ENCODE data around the gene GIN1. TPM values are rescaled to one million over a fixed set of nuclear protein-coding genes. Genes with fewer than 3 reads are reported as not detected.

Gene GIN1
- total RNA-seq, 1 experiment from 2014 or later, result 6.6 TPM

- Histone ChIP-seq H3K4me1 (ENCODE audit: insufficient read depth, low read length) (peaks cover 2% of the 10 kb centered on the region; the same call in 1 of the 2 replicates), H2BK12ac (ENCODE audit: insufficient read length, low read depth, low read length) (no peak overlapping the region), H2BK120ac (ENCODE audit: low read depth, low read length, poor library complexity, severe bottlenecking) (no peak overlapping the region), H2BK5ac (ENCODE audit: insufficient read length, low read length) (no peak overlapping the region), H2AK5ac (ENCODE audit: insufficient read length, low read length) (no peak overlapping the region), H3K9ac (ENCODE audit: extremely low read depth, insufficient read length, low read length) (no peak overlapping the region), H3K4me2 (ENCODE audit: insufficient read depth, insufficient read length, low read length) (no peak overlapping the region), H2BK15ac (ENCODE audit: low read depth, low read length) (no peak overlapping the region), H3K14ac (ENCODE audit: insufficient read depth, low read length) (no peak overlapping the region), H3K4ac (ENCODE audit: low read depth, low read length) (no peak overlapping the region), H2BK20ac (ENCODE audit: low read depth, low read length, poor library complexity, severe bottlenecking) (no peak overlapping the region), H2AFZ (ENCODE audit: low read length) (no peak overlapping the region), H4K91ac (ENCODE audit: insufficient read length, low read depth, low read length) (no peak overlapping the region), H3K27me3 (ENCODE audit: insufficient read depth, low read length) (no peaks in the 10 kb centered on the region), H3T11ph (ENCODE audit: low read length) (no peak overlapping the region), H4K20me1 (ENCODE audit: control insufficient read depth, insufficient read depth, insufficient read length) (no peaks in the 10 kb centered on the region), H3K79me2 (ENCODE audit: insufficient read depth, low read length) (no peaks in the 10 kb centered on the region), H3K18ac (ENCODE audit: insufficient read length, low read depth, low read length) (no peak overlapping the region), H3K79me1 (ENCODE audit: insufficient read depth, low read depth, low read length, poor library complexity, severe bottlenecking) (no peaks in the 10 kb centered on the region), H3K9me3 (ENCODE audit: control insufficient read depth, low read depth, low read length) (no peaks in the 10 kb centered on the region), H3K23me2 (ENCODE audit: insufficient read length, low read depth, low read length, poor library complexity, severe bottlenecking) (no peaks in the 10 kb centered on the region), H3K23ac (ENCODE audit: insufficient read length, low read depth, low read length) (no peak overlapping the region), H4K8ac (replicated peaks; ENCODE audit: insufficient read length, low read depth, low read length) (no peak overlapping the region), H3K56ac (ENCODE audit: insufficient read length, low read depth, low read length) (no peak overlapping the region), H3K27ac (ENCODE audit: insufficient read length, low read depth, low read length) (no peak overlapping the region), H4K5ac (ENCODE audit: insufficient read length, low read depth, low read length) (no peak overlapping the region)
- Mint-ChIP-seq H3K9me3 (no peaks in the 10 kb centered on the region; a peak in 1 of 5 replicates), H3K4me1 (peaks cover 22 to 32% of the 10 kb centered on the region in 2 experiments), H3K4me3 (no peak overlapping the region), H3K36me3 (ENCODE audit: insufficient read depth in 1 of 3, low read depth in 3 of 3) (peaks cover 0 to 9% (median 2%) of the 10 kb centered on the region in 3 experiments; a peak in 4 of 7 replicates), H3K27me3 (ENCODE audit: low read depth) (no peaks in the 10 kb centered on the region), H3K27ac (peak overlapping the region; percentile 43 to 66 (median 56); a peak in 2 of 7 replicates)
- WGBS (ENCODE audit: extremely low coverage, insufficient read length, low lambda C conversion rate), result no CpG with 5 or more reads among the region's 2 CpGs
- no peak for TF ChIP-seq CTCF (conservative IDR thresholded peaks at IDR 0.05)
- DNase-seq, result no peak
These were observed 8.5 kb downstream of the GIN1 start for GRCh38 chr5:103111468-103111867.
